ENCODE measurements around the gene FCGR3A. TPM values are rescaled to one million over a fixed set of nuclear protein-coding genes. Genes with fewer than 3 reads are reported as not detected.

The FCGR3A gene
- total RNA-seq, 1 donor from 2014 or later: 0.17 TPM

DNA sequence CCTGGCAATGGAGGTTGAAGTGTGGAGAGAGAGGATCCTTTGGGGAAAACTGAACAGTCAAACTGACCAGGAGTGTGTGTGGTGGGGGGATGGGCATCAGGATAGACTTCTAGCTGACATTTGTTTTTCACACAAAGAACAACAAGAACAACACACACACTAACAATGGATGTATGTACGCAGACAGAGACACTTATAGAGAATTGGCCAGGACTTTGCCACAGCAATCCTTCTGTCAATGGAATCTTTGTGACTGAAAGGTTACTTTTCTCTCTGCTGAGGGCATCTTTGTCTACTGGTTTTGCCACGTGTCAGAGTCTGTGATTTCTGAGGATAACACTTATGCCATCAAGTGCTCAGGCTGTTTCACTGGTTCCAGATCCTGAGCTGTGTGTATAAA is 56.8 kb downstream of the FCGR3A start:
- no peaks in the 10 kb centered on the region for H3K9me3 Mint-ChIP-seq
- no peaks in the 10 kb centered on the region for H3K4me1 Mint-ChIP-seq (ENCODE audit: unreplicated experiment)
- DNase-seq (ENCODE audit: extremely low spot score, unreplicated experiment): no peak
- no peak overlapping the region for H3K4me3 Mint-ChIP-seq
- H3K36me3 Mint-ChIP-seq: no peaks in the 10 kb centered on the region
- H3K27ac Mint-ChIP-seq: no peak overlapping the region
- peaks cover 93% of the 10 kb centered on the region for H3K27me3 Mint-ChIP-seq
- TF ChIP-seq CTCF (conservative IDR thresholded peaks at IDR 0.05): no peak

Other genes starting within 250 kb of the FCGR3A start
- gene MPZ, start 239.8 kb downstream of the FCGR3A start, total RNA-seq (ENCODE audit: low replicate concordance): 0.76 and 3.6 TPM in 2 replicates
- 206 and 235 TPM in 2 replicates for gene SDHC, start 235.4 kb downstream of the FCGR3A start, total RNA-seq (ENCODE audit: low replicate concordance)
- gene CFAP126, start 181.9 kb downstream of the FCGR3A start, total RNA-seq (ENCODE audit: low replicate concordance): 0.76 and 13.5 TPM in 2 replicates
- gene FCGR2A, start 44.4 kb downstream of the FCGR3A start, total RNA-seq (ENCODE audit: low replicate concordance): 0.62 and 2.1 TPM in 2 replicates
- gene HSPA6, start 25.3 kb downstream of the FCGR3A start, total RNA-seq (ENCODE audit: low replicate concordance): 0.77 and 1.0 TPM in 2 replicates
- gene FCGR3B, start 81.4 kb upstream of the FCGR3A start, total RNA-seq (ENCODE audit: low replicate concordance): not detected in 2 replicates
- gene FCGR2B, start 113.3 kb upstream of the FCGR3A start, total RNA-seq (ENCODE audit: low replicate concordance): 0.19 and 0.33 TPM in 2 replicates
- 0.22 TPM in 1 of 2 replicates, not detected in the other for gene FCRLA, start 157.4 kb upstream of the FCGR3A start, total RNA-seq (ENCODE audit: low replicate concordance)
- gene FCRLB, start 171.7 kb upstream of the FCGR3A start, total RNA-seq (ENCODE audit: low replicate concordance): 0.45 and 0.82 TPM in 2 replicates
- gene DUSP12, start 200.0 kb upstream of the FCGR3A start, total RNA-seq (ENCODE audit: low replicate concordance): 23.7 and 34.0 TPM in 2 replicates
- 21.7 and 22.9 TPM in 2 replicates for gene ATF6, start 216.5 kb upstream of the FCGR3A start, total RNA-seq (ENCODE audit: low replicate concordance)